GM10847 (cell line): ENCODE results near the gene G6PC1.

Experiments used
- POLR2A ChIP-seq: IDR thresholded peaks from 2 replicates; pipeline ENCODE4 v1.6.1; 2011; ENCODE audit not compliant: insufficient read length; ENCODE audit errors: extremely low read depth

The G6PC1 gene

DNA sequence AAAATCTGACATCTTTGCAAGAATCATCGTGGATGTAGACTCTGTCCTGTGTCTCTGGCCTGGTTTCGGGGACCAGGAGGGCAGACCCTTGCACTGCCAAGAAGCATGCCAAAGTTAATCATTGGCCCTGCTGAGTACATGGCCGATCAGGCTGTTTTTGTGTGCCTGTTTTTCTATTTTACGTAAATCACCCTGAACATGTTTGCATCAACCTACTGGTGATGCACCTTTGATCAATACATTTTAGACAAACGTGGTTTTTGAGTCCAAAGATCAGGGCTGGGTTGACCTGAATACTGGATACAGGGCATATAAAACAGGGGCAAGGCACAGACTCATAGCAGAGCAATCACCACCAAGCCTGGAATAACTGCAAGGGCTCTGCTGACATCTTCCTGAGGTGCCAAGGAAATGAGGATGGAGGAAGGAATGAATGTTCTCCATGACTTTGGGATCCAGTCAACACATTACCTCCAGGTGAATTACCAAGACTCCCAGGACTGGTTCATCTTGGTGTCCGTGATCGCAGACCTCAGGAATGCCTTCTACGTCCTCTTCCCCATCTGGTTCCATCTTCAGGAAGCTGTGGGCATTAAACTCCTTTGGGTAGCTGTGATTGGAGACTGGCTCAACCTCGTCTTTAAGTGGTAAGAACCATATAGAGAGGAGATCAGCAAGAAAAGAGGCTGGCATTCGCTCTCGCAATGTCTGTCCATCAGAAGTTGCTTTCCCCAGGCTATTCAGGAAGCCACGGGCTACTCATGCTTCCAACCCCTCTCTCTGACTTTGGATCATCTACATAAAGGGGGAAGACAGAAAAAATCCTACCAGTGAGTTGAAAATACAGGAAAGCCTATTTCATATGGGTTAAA lies at the start of gene G6PC1:
TSS of gene G6PC1 (plus strand) at position 340 of the 872 bp plus-strand sequence. CDS start at position 418, 78 bp downstream.
- no peak for TF ChIP-seq POLR2A

DNA sequence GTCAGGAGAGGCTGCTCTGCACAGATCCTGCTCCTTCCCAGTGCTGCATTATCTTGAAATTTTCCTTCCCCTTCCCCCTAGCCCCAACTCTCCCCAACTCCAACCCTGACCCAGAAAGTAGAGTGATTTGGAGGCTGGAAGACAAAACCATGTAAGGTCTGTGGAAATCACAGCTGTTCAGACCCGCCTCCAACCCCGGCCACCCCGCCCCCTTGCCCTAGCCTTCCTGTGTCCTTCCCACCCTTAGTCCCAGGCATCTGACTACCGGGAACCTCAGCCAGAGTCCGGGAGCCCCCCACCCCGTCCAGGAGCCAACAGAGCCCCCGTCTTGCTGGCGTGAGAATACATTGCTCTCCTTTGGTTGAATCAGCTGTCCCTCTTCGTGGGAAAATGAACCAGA lies 49.6 kb upstream of the G6PC1 start, which contains the start of gene AOC3:
TSS of gene AOC3 (plus strand) at position 246 of the 400 bp plus-strand sequence. CDS start at position 391, 145 bp downstream.
- no peak for TF ChIP-seq POLR2A

DNA sequence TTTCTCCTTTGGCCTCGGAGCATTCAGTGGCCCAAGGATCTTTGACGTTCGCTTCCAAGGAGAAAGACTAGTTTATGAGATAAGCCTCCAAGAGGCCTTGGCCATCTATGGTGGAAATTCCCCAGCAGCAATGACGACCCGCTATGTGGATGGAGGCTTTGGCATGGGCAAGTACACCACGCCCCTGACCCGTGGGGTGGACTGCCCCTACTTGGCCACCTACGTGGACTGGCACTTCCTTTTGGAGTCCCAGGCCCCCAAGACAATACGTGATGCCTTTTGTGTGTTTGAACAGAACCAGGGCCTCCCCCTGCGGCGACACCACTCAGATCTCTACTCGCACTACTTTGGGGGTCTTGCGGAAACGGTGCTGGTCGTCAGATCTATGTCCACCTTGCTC lies 48.2 kb upstream of the G6PC1 start:
- TF ChIP-seq POLR2A = no peak

DNA sequence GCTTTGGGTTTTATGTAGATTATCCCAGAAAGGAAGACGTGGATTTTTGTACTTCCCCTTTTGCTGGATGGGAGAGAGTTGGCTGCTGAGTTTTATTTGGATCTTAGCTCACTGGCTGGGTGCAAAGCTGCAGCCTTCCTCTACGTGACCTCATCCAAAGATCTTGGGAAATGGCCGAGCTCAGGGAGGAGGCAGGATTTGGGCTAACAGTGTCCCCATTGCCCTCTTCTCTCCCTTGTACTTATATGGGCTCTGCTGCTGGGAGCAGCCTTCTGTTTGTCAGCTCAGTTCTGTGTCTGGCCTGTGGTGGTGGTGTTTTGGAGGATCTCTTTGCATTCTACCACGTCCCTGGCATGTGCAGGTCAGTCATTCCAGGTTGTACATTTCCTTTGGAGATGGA lies 47.6 kb upstream of the G6PC1 start:
- no peak for TF ChIP-seq POLR2A

DNA sequence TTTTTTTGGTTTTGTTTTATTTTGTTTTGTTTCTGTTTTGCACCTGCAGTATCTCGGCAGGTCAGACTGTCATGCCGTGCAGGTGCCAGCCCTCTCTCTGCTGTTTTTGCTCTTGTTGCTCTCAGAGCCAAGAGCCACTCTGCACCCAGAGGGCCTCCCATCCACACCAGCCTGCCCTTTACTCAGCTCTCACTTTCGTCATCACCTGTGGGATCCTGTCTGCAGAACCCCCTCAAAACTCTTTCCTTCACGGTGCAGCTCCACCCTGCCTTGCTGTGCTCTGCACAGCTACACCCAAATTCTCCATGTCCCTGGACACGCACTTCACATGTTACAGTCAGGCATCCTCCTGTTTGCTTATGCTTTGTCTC lies 47.0 kb upstream of the G6PC1 start:
- no peak for TF ChIP-seq POLR2A

DNA sequence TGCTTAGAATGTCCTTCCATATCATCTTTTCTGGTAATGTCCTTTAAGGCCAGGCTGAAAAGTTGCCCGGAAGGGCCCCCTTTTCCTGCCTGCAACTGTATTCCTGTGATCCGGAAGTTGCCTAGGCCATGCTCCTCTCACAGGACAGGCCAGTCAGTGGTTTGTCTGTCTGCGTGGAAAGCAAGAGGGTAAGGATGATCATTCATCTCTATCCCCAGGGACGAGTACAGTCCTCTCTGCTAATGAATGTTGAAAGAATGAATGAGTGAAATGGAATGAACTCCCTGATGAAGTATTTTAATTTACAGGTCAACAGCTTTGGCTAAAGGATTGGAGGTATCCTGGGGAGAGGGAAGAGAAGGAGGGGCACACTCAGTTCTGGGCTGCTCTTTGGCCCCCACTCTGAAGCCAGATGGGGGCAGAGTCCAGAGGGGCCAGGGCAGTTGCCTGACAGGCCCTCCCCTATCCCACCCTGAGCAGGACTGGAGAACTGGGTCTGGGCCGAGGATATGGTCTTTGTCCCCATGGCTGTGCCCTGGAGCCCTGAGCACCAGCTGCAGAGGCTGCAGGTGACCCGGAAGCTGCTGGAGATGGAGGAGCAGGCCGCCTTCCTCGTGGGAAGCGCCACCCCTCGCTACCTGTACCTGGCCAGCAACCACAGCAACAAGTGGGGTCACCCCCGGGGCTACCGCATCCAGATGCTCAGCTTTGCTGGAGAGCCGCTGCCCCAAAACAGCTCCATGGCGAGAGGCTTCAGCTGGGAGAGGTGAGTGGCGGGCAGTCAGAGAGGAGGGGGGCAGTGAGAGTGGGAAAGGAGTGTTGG lies 46.4 kb upstream of the G6PC1 start:
- no peak for TF ChIP-seq POLR2A

DNA sequence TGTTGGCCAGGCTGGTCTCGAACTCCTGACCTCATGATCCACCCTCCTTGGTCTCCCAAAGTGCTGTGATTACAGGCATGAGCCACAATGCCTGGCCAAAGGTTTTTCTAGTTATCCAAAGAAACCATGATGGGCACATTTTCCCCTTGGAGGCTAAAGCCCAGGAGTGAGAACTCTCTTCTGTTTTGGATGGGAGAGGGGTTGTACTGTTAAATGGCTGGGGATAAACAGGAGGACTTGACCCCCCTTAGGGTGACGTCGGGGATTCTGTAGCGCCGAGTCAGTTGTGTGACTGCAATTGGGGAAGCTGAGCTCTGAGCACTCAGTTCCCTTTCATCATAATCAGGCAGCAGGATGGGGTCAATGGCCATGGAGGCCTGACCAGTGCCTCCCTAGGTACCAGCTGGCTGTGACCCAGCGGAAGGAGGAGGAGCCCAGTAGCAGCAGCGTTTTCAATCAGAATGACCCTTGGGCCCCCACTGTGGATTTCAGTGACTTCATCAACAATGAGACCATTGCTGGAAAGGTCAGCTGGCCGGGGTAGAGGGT lies 45.5 kb upstream of the G6PC1 start:
- no peak for TF ChIP-seq POLR2A

DNA sequence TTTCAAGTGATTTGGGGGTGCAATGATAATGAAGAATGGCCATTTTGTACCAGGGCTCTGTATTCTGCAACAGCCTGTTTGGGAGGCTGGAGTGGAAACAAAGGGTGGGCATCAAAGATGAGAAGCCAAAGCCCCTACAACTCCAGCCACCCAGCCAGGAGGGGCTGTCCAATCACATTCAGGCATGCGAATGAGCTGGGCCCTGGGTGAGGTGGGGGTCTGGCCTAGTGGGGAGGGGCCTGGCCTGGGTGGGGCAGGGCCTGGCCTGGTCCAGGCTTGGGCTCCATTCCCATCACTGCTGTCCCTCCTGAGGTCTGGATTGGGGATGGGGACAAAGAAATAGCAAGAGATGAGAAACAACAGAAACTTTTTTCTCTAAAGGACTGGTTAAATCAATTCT lies 43.2 kb upstream of the G6PC1 start:
- no peak for TF ChIP-seq POLR2A

DNA sequence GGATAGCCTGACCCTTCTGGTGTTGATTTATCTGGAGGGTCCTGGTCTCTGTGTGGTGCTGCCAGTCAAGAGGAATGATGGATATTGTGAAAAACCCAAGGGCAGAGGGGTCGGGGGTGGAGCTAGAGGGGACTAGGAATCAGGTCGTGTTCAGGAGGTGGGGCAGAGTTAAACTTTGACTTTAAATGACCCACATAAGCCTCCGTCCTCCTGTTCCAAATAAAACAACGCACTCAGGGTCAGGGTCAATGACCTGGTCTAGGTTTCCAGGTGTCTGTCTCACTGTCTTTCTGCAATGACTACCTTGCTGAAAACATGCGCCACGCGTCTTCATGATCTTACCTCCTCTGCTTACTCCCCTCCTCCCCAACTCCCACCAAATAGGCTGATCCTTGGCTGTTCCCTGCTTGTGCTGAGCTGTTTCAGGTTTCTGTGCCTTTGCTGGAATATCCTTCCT lies 34.9 kb upstream of the G6PC1 start:
- no peak for TF ChIP-seq POLR2A

DNA sequence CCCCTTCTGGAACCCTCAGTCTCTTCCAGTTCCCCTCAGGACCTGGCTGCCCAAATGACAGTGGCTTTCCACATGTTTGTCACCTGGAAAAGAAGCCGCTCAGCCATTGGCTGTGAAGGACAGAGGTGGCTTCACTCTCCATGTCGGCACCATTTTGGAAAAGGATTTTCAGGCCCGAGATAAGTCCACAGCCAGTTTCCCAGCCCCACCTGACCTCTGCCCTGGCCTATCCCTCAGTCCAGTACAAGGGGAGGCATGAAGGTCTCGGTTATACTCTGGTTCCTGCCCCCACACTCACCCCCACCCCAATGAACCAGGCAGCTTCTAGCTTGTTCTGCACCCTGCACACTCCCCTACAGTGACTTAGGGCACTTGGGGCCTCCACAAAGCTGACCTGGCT lies 34.4 kb upstream of the G6PC1 start:
- TF ChIP-seq POLR2A = no peak

DNA sequence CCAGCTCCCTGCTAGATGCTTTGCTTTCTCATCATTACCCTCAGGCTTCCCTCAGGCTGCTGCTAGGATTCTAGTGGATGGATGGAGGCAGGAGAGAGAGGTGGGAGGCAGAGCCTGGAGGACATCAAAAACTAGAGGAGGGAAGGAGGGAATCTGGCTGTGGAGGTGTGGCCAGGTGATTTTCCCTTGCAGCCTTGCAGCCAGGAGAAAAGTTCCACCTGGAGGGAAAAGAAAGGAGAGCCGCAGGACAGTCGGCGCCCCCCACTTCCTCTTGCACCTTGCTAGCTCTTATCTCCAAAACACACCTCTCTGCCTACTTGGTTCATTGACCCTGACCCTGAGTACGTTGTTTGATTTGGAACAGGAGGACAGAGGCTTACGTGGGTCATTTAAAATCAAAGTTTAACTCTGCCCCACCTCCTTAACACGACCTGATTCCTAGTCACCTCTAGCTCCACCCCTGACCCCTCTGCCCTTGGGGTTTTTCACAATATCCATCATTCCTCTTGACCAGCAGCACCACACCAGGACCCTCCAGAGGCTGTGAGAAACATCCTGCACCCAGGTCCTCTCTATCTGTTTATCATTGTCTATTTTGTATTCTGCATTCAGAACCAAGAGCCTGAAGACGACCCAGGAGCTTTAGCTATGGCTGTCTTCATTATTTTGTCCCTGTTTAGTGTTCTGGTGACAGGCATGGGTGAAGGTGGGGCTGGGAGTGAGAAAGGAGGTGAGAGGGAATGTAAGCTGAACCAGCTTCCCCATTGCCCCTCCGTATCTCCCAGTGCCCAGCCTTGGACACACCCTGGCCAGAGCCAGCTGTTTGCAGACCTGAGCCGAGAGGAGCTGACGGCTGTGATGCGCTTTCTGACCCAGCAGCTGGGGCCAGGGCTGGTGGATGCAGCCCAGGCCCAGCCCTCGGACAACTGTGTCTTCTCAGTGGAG lies 33.7 kb upstream of the G6PC1 start:
- no peak for TF ChIP-seq POLR2A

DNA sequence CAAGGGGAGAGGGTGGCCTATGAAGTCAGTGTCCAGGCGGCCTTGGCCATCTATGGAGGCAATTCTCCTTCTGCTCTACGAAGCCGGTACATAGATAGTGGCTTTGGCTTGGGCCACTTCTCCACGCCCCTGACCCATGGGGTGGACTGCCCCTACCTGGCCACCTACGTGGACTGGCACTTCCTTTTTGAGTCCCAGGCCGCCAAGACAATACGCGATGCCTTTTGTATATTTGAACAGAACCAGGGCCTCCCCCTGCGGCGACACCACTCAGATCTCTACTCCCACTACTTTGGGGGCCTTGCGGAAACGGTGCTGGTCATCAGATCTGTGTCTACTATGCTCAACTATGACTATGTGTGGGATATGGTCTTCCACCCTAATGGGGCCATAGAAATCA lies 32.3 kb upstream of the G6PC1 start:
- TF ChIP-seq POLR2A = no peak

DNA sequence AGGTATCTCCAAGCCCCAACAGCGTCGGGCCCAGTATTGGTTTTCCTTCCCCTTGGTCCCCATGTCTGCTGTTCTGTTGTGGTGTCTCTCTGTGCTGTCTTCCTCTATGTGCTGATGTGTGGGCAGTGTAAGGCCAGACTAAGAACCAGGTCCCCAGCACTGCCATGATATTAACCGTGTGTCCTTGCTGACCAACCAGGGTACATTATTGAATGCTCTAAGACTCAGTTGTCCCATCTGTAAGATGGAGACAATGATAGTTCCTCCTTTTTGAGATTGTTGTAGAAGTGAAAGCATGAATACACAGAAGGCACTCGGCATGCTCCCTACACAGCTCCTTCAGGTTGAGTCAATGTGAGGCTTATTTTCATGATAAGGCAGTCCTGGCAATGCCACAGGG lies 29.0 kb upstream of the G6PC1 start:
- TF ChIP-seq POLR2A = no peak

DNA sequence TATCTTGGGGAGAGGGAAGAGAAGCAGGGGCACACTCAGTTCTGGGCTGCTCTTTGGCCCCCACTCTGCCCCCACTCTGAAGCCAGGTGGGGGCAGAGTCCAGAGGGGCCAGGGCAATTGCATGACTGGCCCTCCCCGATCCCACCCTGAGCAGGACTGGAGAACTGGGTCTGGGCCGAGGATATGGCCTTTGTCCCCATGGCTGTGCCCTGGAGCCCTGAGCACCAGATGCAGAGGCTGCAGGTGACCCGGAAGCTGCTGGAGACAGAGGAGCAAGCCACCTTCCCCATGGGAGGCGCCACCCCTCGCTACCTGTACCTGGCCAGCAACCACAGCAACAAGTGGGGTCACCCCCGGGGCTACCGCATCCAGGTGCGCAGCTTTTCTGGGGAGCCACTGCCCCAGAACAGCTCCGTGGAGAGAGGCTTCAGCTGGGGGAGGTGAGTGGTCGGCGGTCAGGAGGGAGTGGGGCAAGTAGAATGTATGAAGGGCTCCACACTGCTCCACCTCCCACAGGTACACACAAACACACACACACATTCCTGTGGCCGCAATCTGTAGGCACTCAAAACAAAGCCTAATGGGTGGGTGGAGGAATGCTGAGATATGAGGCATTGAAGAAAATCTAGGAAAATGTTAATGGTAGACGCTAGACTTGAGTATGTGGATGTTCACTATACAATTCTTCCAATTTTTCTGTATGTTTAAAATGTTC lies 28.2 kb upstream of the G6PC1 start:
- no peak for TF ChIP-seq POLR2A

DNA sequence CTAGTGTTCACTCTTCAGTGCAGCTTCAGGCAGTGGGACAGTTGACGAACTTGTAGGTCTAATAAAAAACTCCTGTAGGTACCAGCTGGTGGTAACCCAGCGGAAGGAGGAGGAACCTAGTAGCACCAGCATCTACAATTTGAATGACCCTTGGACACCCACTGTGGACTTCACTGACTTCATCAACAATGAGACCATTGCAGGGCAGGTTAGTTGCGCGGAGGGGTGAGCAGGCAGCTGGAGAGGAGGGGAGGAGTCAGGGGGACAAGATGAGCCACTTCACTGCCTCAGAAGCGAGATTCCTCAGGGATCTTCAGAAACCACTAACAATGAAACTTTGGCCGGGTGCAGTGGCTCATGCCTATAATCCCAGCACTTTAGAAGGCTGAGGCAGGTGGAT lies 27.3 kb upstream of the G6PC1 start:
- no peak for TF ChIP-seq POLR2A

DNA sequence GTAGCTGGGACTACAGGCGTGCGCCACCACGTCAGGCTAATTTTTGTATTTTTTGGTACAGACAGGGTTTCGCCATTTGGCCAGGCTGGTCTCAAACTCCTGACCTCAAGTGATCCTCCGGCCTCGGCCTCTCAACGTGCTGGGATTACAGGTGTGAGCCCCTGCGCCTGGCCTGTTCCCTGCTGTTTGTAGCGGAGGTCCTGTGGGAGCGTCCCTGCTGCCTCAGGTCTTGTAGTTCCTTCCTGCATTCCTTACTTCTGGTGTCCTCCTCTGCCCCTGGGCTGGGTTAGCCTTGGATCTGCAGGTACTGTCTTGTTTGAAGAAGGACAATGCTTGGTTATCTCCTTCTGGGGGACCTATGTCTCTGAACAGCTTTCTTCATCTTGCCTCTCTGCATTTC lies 23.6 kb upstream of the G6PC1 start:
- no peak for TF ChIP-seq POLR2A
